HUES6 (cell line): ENCODE results near the gene ZNF263.
A peak's percentile ranks its signal among the peaks of the same experiment; 100 is the strongest.

Experiments used
- H3K27ac ChIP-seq: 2 replicates; pipeline ENCODE4 v1.7.0; 2013; ENCODE audit warnings: low read depth, mild to moderate bottlenecking, low read length, inconsistent platforms
- H3K27me3 ChIP-seq: 2 replicates; pipeline ENCODE4 v1.6.1; 2013; ENCODE audit warnings: low read length; ENCODE audit not compliant: control insufficient read depth, insufficient read depth
- H3K36me3 ChIP-seq: 2 replicates; pipeline ENCODE4 v1.6.1; 2013; ENCODE audit warnings: low read length; ENCODE audit not compliant: control insufficient read depth, insufficient read depth
- H3K4me1 ChIP-seq: 2 replicates; pipeline ENCODE4 v1.6.1; 2013; ENCODE audit warnings: low read length; ENCODE audit not compliant: control insufficient read depth, insufficient read depth
- H3K4me3 ChIP-seq: 2 replicates; pipeline ENCODE4 v1.5.1; 2013; ENCODE audit warnings: low read depth, low read length
- H3K9ac ChIP-seq: one replicate; pipeline ENCODE4 v1.6.1; 2013; ENCODE audit warnings: mild to moderate bottlenecking, low read length
- H3K9me3 ChIP-seq: 2 replicates; pipeline ENCODE4 v1.6.1; 2013; ENCODE audit warnings: low read depth, low read length; ENCODE audit not compliant: control insufficient read depth, insufficient read depth

The ZNF263 gene

DNA sequence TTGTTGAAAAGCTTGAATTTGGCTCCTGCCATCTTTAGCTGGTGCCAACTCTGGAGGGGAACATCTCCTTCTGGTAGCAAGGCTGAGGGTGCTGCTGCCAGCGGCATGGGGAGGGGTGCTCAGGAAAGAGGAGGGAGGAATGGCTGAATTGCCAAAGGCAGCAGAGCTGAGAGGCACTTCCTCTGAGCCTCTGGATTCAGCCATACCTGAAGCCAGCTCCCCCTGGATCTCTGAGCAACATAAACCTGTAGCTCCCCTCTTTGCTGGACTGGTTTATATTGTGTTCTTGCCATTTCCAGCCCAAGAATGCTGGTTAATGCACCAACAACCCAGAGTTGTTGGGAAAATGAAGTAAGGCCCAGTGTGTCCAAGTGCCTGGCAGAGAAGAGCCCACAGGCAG is 34.3 kb upstream of the ZNF263 start:
- Histone ChIP-seq H3K36me3 (no peaks in the 10 kb centered on the region), H3K27me3 (peaks cover 7% of the 10 kb centered on the region; the same call in 1 of the 2 replicates), H3K9ac (no peak overlapping the region), H3K4me3 (no peak overlapping the region), H3K27ac (no peak overlapping the region), H3K4me1 (no peaks in the 10 kb centered on the region), H3K9me3 (peaks cover 9% of the 10 kb centered on the region; the same call in 1 of the 2 replicates)

DNA sequence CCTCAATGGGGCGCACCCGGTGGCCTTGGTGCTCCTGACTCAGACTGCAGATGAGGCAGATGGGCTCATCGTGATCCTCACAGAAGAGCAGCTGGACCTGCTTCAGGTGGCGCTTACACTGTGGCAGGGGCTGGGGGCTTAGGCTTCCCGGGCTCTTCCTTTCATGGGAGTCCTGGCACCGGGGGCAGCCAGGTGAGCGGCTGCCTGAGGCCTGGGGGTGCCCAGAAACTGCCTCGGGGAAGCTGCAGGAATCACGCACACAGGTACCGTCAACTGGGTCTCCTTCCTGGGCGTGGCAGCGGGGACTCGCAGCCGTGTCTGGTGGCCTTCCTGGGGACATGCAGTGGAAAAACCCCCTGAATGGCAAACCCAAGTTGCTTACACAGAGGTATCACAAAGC is 33.8 kb upstream of the ZNF263 start:
- Histone ChIP-seq H3K4me3 (no peak overlapping the region), H3K27me3 (peaks cover 7% of the 10 kb centered on the region; the same call in 1 of the 2 replicates), H3K9me3 (peaks cover 5% of the 10 kb centered on the region; the same call in 1 of the 2 replicates), H3K9ac (no peak overlapping the region), H3K36me3 (no peaks in the 10 kb centered on the region), H3K27ac (no peak overlapping the region), H3K4me1 (no peaks in the 10 kb centered on the region)

DNA sequence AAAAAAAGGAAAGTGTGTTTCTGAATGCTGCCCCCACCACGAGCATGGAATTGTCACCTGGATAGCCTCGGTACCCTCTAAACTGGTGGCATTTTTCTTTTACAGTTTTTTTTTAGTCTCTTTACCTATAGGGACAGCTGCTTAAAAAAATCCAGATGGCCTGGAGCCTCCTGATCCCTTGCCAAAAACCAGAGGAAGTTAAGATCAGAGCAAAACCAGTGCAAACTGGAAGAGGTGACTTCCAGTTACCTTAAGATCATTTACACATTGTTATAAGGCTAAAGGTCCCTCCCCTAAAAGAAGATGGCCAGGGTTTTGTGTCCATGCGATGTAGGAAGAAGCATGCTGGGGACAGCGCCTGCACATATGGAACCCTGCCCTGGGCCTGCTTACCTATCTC is 30.3 kb upstream of the ZNF263 start:
- no peaks in the 10 kb centered on the region for H3K36me3 ChIP-seq
- no peak overlapping the region for H3K27ac ChIP-seq
- H3K27me3 ChIP-seq, result peaks cover 7% of the 10 kb centered on the region; the same call in 1 of the 2 replicates
- no peak overlapping the region for H3K9ac ChIP-seq
- no peaks in the 10 kb centered on the region for H3K4me1 ChIP-seq
- peaks cover 2% of the 10 kb centered on the region; the same call in 1 of the 2 replicates for H3K9me3 ChIP-seq
- H3K4me3 ChIP-seq, result no peak overlapping the region

DNA sequence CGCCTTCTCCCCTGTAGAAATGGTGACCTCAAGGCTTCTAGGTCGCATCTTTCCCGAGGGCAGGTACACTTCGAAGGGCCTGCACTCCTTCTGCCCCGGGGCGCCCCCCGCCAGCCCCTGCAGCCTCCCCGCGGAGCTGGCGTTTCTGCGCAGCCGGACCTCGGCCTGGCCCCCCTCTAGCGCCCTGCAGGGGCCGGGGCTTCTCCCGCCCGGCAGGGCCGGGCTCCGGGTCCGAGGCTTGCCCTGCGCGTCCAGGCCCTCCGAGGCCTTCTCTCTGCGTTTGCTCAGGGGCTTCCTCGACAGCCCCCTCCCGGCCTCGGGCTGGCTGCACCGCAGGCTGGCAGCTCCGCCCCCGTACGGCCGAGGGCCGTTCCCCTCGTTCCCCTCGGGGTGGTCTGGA is 29.0 kb upstream of the ZNF263 start:
- H3K36me3 ChIP-seq, result no peaks in the 10 kb centered on the region
- no peak overlapping the region for H3K9ac ChIP-seq
- peaks cover 9% of the 10 kb centered on the region; the same call in 1 of the 2 replicates for H3K27me3 ChIP-seq
- H3K4me3 ChIP-seq, result no peak overlapping the region
- H3K9me3 ChIP-seq, result peaks cover under 1% of the 10 kb centered on the region; the same call in 1 of the 2 replicates
- no peaks in the 10 kb centered on the region for H3K4me1 ChIP-seq
- no peak overlapping the region for H3K27ac ChIP-seq

DNA sequence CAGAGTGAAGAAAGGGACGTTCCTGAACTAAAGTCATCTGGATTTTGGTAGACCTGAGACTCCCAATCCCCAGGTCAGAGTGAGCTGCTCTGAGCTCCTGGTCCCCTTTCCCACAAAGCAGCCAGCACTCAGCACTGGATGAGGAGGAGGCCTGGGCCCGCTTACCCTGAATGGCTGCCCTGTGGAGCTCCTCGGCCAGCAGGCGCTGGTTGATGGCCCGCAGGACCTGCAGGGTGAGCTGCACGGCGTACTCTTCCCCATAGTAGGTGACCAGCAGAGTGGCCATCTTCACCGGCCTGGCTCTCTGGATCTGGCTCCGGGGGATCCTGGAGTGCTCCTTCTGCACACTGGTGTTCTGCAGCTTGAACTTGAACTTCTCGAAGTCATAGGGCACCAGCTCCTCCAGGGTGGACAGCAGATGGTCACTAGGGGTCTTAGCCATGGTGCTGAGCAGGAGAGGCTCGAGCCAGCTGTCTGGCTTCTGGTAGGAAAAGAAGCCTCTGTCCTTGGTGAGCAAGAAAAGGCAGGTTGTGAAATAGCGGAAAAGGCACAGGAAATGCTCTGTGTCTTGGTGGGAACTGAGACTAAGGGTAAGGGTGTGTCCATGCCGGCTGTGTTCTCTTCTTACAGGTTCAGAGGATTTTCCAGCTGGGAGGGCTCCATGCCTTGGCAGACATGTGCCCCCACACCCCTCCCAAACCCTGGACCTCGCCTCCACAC is 27.0 kb upstream of the ZNF263 start, which contains the start of gene MEFV:
Gene MEFV (minus strand): TSS at position 488 of the 720 bp plus-strand sequence. CDS start 46 bp downstream, at position 442.
- Histone ChIP-seq H3K9ac (no peak within 1 kb of the TSS), H3K4me3 (no peak within 1 kb of the TSS), H3K27me3 (peaks cover 5% of the 10 kb centered on the region; the same call in 1 of the 2 replicates), H3K36me3 (no peaks in the 10 kb centered on the region), H3K9me3 (no peaks in the 10 kb centered on the region), H3K4me1 (no peaks in the 10 kb centered on the region), H3K27ac (no peak within 1 kb of the TSS)

DNA sequence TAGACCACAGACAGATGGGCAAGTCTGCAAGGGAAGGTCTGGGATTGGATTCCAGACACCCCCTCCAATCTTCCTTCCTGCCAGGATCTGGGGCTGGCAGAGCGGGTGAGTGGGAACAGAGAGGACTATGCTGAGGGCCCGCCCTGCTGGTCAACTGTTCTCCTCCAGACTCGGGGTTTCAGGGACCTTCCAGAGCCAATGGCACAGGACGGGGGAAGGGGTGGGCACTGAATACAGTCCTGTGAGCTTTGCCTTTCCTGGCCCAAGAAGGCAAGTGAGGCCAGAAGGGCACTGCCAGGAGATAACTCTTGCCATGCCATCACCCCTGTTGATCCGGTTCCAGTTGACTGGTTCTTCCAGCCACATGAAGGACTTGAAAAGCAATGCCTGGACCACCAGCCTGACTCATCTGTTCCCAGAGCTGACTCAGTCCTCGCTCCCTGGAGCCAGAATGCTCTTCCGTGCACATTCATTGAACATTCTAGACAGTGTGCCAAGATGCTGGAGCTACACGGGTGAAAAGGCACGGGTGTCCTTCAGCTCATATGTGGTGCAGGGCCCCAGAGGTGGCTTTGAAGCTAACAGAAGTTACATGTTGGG is 26.3 kb upstream of the ZNF263 start:
- Histone ChIP-seq H3K27me3 (peaks cover 8% of the 10 kb centered on the region; the same call in 1 of the 2 replicates), H3K9me3 (no peaks in the 10 kb centered on the region), H3K36me3 (no peaks in the 10 kb centered on the region), H3K4me3 (no peak overlapping the region), H3K9ac (no peak overlapping the region), H3K4me1 (no peaks in the 10 kb centered on the region), H3K27ac (no peak overlapping the region)

DNA sequence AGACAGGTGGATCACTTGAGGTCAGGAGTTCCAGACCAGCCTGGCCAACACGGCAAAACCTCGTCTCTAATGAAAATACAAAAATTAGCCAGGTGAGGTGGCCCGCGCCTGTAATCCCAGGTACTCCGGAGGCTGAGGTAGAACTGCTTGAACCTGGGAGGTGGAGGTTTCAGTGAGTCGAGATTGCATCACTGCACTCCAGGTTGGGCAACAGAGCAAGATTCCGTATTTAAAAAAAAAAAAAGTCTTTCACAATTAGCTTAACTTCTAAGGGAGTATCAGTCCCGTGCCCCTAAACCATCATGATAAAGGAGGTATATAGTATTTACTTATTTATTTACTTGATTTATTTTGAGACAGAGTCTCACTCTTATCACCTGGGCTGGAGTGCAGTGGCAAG is 23.5 kb upstream of the ZNF263 start:
- no peak overlapping the region for H3K9ac ChIP-seq
- H3K9me3 ChIP-seq, result peaks cover 3% of the 10 kb centered on the region; the same call in 1 of the 2 replicates
- H3K27ac ChIP-seq, result no peak overlapping the region
- H3K36me3 ChIP-seq, result no peaks in the 10 kb centered on the region
- no peak overlapping the region for H3K4me3 ChIP-seq
- peaks cover 22% of the 10 kb centered on the region; the same call in 1 of the 2 replicates for H3K27me3 ChIP-seq
- no peaks in the 10 kb centered on the region for H3K4me1 ChIP-seq

DNA sequence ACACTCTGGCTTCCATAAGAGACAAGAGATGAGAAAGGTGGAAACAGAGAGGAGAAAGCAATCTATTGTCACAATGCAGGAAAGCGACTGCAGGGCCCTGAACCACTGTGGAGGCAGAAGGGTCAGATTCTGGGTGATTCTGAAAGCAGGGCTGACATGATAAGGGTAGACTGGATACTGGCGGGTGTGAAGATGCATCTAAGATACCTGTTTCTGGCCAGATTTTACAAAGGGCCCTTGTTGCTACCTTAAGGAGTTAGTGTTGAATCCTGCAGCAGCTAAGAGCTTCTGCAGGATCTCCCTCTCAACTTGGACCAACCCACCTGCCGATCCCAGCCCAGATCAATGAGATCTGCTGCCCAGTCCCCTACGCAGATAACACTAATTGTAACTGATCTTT is 20.8 kb upstream of the ZNF263 start:
- Histone ChIP-seq H3K4me3 (no peak overlapping the region), H3K27ac (no peak overlapping the region), H3K9ac (no peak overlapping the region), H3K27me3 (peaks cover 25% of the 10 kb centered on the region; the same call in 1 of the 2 replicates), H3K4me1 (no peaks in the 10 kb centered on the region), H3K9me3 (peaks cover 11% of the 10 kb centered on the region), H3K36me3 (no peaks in the 10 kb centered on the region)

DNA sequence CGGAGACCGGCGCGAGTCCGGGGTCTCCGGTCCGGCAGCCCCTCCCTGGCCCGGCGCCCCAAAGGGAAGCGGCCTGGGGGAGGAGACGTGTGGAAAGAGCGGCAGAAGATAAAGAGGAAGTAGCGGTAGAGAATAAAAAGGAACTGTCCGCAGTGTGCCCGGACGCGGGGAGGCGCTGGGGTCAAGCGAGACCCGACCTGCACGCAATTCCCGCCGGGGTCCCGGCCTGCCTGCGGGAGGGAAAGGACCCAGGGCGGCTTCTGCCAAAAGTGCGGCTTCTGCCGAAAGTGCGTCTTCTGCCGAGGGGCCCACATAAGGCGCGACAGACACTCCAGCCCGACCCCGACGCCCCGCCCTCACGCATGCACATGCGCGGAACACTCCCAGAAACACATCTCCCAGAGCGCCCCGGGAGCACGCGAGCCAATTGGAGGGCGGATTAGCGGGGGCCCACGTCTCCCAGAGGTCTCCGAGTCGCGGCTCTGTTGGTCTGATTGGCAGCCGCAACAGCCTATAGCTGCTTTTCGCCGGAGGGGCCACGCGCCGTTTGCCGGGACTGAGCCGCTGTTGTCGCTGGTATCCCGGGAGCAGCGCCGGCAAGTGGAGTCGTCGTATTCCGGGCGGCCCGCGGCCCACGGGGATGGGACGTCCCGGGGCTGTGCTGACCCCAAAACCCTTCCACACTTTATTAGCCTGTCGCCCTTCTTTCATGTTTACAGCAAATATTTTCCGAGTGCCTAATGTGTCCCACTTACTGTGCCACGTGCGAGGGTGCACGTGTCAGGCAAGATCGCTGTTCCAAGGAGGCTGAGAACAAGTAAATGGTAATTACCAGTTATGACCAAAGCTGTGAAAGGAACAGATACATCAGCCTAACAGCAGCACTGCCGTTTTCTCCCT is 18.9 kb upstream of the ZNF263 start:
- H3K4me3 ChIP-seq, result peak overlapping the region; percentile 69
- no peaks in the 10 kb centered on the region for H3K36me3 ChIP-seq
- peak overlapping the region; percentile 6 for H3K9ac ChIP-seq
- no peak overlapping the region for H3K27ac ChIP-seq
- H3K4me1 ChIP-seq, result no peaks in the 10 kb centered on the region
- peaks cover 11% of the 10 kb centered on the region for H3K9me3 ChIP-seq
- peaks cover 20% of the 10 kb centered on the region; the same call in 1 of the 2 replicates for H3K27me3 ChIP-seq

DNA sequence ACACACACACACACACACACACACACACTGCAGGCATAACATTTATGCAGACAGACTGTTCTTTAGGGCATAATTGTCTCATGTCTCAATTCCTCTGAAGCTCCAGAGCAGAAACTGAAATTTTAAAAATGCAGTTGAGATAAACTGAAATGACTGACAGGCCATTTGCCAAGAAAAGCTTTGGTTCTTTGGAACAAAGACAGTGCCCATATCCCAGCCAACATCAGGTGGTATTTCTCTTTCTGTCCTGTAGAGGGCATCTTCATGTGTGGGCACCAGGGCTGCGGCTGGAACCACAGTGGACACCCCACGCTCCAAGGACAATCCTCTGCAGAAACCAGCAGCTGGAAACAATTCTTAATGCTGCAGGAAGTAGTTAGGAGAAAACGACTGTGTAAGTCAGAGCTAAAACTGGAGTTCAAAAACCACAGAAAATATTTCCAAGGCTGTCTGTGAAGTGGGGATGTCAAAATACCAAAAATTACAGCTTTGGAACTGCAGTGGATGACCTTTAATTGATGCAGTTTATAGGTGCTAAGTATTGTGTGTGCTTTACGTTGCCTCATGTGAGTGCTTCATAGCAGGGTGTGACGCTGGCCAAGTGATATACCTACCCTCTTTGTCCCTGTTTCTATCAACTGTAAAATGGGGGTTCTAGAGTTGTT is 16.3 kb upstream of the ZNF263 start:
- Histone ChIP-seq H3K4me3 (no peak overlapping the region), H3K36me3 (no peaks in the 10 kb centered on the region), H3K9me3 (peaks cover 15% of the 10 kb centered on the region), H3K27me3 (peaks cover 17% of the 10 kb centered on the region; the same call in 1 of the 2 replicates), H3K9ac (no peak overlapping the region), H3K4me1 (no peaks in the 10 kb centered on the region), H3K27ac (no peak overlapping the region)
